Cortex of kidney (tissue), 1 donor: ENCODE results near the gene ATXN7L1.

Experiments used
- DNase-seq: peaks from one replicate; lab custom pipeline; 2025; lab: John Stamatoyannopoulos, UW

Gene ATXN7L1

DNA sequence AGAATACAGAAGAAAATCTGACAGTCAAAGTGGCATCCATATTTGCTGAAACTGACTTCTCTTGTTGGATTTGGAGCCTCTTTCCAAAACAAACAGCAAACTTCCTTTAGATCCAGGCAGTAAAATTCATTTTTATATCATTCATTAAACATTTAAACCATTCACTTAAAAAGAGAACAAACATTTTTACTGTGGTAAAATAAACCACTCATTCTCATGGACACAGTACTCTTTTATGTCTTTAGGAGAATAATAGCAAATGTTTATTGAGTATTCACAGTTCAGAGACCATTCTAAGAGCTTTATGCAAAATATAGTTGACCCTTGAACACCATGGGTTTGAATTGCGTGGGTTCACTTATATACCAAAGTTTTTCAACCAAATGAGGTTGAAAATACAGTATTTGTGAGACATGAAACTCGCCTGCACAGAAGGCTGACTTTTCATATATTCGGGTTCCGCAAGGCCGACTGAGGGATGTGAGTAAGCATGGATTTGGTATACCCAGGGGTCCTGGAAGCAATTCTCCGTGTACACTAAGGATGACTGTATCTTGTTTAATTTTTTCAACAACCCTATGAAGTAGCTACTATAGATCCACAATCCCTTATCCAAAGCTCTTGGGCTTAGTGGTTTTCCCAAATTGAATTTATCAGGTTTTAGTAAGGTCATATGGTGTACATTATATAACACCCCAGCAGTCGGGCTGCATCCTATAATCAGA, 49.1 kb downstream of the ATXN7L1 start:
- no peak for DNase-seq

- DNase-seq = no peak
Measured at GRCh38 chr7:105826143-105826542, 50.3 kb downstream of the ATXN7L1 start.

DNA sequence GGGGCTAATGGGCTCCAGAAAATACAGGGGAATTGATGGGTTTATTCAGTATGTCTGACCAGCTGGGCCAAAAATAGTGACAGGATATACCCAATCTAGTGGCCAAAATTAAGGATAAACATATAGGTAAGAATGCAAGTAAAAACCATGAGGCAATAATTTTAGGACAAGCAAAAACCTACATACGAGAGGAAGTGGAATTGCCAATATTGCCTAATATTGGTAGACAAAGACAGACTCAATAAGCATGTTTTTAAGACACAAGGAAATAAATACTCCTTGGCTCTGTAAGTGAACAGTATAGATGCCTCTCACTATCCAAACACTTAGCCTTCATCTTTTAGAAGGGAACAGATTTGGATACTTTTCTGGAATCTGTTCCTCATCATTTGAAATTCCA, 51.0 kb downstream of the ATXN7L1 start:
- DNase-seq = no peak

GRCh38 chr7:105822806-105823205, 53.6 kb downstream of the ATXN7L1 start:
- DNase-seq = no peak

DNA sequence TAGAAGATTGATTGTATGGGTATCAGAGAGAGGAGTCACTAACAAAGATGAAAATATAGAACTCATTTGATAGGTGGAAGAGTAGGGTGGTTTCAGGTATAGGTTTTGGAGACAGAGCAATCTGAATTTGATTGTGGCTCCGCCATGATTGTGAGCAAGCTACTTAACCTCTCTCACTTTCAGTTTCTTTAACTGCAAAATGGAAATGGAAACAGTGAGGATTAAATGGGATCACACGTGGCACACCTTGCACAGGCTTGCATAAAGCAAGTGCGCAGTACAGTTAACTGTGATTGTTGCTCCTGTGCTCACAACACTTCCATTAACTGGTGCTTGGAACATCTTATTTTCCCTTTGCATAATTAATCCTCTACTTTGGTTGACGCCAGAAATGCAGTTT, 54.9 kb downstream of the ATXN7L1 start:
- no peak for DNase-seq

DNA sequence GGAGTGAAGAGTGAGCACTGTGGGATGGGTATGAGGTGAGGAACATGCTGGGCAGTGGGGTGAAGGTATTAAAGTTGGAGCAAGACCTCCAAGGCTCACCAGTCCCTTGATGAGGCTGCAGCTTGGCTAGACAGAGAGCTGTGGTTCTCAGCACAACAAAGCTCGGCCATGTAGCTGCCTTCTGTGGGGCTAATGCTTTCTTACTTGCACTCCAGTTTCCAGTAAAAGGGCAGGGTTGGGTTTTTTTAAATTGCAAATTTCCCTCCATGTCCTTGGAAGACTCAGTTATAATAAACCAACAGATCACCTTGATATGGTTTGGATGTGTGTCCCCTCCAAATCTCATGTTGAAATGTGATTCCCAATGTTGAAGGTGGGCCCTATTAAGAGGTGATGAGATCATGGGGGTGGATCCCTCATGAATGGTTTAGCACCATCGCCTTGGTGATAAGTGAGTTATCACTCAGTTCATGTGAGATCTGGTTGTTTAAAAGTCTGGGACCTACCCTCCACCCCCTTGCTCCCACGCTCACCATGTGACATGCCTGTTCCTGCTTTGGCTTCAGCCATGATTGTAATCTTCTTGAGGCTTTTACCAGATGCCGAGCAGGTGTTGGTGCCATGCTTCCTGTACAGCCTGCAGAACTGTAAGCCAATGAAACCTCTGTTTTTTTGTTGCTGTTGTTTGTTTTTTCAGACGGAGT, 55.9 kb downstream of the ATXN7L1 start:
- no peak for DNase-seq

GRCh38 chr7:105819559-105819958, 56.8 kb downstream of the ATXN7L1 start:
- DNase-seq = no peak

GRCh38 chr7:105816954-105817615, 59.3 kb downstream of the ATXN7L1 start:
- no peak for DNase-seq

DNA sequence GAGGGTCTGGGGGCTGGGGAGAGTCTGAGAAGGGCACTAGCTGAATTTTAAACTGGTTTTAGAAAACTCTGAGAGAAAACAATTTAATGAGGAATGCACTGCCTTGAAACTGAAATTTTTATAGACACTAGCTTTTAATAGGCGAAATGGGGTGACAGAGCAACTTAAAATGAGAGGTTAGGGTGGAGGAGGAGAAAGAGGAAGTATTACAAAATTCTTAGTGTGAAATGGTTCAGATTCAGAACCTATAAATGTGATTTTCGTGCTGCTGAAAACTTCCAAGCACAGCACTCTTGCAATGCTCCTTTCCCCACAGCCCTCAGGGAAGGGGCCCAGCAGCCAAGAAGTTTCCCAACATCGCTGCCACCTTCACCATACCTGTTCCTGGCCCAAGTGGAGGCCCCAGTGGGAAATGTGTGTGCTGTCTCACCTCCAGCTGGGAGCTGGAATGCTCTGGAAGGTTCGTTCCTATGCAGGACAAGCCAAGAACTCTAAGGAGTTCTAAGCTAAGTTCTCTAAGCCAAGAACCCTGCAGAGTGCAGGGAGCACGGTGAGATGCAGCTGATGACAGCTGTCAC, 60.0 kb downstream of the ATXN7L1 start:
- DNase-seq = no peak

- no peak for DNase-seq
Measured at GRCh38 chr7:105815576-105815975, 60.8 kb downstream of the ATXN7L1 start.

- DNase-seq = no peak
Measured at GRCh38 chr7:105814481-105814880, 61.9 kb downstream of the ATXN7L1 start.

DNA sequence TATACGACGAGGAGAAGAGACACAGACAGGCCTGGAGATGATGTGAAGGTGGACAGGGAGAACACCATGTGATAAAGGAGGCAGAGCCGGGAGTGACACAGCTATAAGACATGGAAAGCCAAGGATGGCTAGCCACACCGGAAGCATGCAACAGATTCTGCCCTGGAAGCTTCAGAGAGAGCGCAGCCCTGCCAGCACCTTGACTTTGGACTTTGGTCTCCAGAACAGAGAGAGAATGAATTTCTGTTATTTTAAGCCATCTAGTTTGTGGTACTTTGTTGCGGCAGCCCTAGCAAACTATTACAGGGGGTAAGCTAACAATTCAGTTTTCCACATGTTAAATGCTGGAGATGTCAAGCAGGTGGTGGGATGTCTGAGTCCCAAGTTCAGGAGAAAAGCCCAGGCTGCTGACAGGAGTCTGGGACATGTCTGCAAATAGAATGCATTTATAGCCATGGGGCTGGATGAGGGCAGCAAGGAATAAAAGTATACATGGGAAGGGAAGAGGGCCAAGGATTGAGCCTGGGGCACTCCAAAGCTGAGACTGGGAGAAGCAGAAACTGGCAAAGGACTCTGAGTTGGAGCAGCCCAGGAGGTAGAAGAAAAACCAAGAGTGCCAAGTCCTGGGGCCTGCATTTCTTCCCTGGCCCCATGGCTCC, 65.1 kb downstream of the ATXN7L1 start:
- DNase-seq = no peak

- no peak for DNase-seq
Measured at GRCh38 chr7:105810556-105810955, 65.8 kb downstream of the ATXN7L1 start.

DNA sequence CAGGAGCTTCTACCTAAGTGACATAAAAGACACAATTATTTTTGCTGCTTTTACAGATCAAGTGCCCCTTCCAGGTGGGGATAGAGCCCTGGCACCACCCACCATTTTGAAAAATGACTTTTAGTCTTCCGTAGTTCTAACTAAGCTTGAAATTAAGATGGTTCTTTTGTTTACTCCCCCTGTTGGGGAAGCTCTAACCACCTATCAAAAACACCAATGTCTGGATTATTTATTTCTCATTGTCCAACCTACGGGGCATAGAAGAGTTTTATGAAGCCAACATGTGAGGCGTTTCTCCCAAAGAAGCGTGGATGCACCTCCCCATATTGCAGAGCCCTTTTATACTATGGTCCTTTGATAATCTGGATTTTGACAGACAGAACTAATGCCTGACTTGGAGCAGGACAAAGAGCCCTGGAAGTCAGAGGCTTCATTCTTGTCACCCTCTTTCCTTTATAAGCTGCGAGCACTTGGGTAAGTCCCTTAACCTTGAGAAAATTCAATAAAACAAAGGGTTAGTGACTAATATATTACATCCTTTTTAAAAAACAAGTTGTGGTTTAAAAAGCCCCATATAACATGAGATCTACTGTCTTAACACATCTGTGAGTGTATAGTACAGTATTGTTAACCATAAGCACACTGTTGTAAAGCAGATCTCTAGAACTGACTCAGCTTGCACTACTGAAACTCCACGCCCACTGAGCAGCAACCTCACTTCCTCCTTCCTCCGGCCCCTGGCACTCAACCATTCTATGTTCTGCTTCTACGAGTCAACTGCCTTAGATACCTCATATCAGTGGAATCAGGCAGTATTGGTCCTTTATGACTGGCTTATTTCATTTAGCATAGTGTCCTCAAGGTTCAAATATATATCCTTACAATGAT, 67.5 kb downstream of the ATXN7L1 start:
- DNase-seq = no peak

- DNase-seq = no peak
Measured at GRCh38 chr7:105808209-105808608, 68.2 kb downstream of the ATXN7L1 start.

GRCh38 chr7:105807448-105807762, 69.0 kb downstream of the ATXN7L1 start:
- no peak for DNase-seq

- no peak for DNase-seq
Measured at GRCh38 chr7:105806592-105807447, 69.6 kb downstream of the ATXN7L1 start.

GRCh38 chr7:105805447-105806019, 70.9 kb downstream of the ATXN7L1 start:
- DNase-seq = no peak

- no peak for DNase-seq
Measured at GRCh38 chr7:105803429-105803736, 73.0 kb downstream of the ATXN7L1 start.
